HG03175 (cell line): ENCODE data around the gene SNW1.
"Not testable (repeated sequence)": the region's sequence is repeated elsewhere in the genome, so short reads cannot be mapped to it uniquely, and the experiment has no call there.

Source experiments
- ATAC-seq: cut with Tn5 transposase; IDR thresholded peaks from one replicate; pipeline ENCODE4 v1.9.1; 2021; ENCODE audit warnings: mild to moderate bottlenecking, moderate library complexity; ENCODE audit not compliant: unreplicated experiment

The SNW1 gene

GRCh38 chr14:77752799-77753516, 8.0 kb downstream of the SNW1 start:
- ATAC-seq: no peak

- no peak for ATAC-seq
Observed at GRCh38 chr14:77752266-77752665, 8.7 kb downstream of the SNW1 start.

DNA sequence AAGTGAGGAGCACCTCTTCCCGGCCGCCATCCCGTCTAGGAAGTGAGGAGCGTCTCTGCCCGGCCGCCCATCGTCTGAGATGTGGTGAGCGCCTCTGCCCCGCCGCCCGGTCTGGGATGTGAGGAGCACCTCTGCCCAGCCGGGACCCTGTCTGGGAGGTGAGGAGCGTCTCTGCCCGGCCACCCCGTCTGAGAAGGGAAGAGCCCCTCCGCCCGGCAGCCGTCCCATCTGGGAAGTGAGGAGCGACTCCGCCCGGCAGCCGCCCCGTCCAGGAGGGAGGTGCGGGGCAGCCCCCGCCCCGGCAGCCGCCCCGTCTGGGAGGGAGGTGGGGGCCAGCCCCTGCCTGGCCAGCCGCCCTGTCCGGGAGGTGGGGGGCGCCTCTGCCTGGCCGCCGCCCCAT, 13.5 kb downstream of the SNW1 start:
- not testable (repeated sequence) for ATAC-seq

- ATAC-seq: no peak
Observed at GRCh38 chr14:77746064-77746702, 14.8 kb downstream of the SNW1 start.

DNA sequence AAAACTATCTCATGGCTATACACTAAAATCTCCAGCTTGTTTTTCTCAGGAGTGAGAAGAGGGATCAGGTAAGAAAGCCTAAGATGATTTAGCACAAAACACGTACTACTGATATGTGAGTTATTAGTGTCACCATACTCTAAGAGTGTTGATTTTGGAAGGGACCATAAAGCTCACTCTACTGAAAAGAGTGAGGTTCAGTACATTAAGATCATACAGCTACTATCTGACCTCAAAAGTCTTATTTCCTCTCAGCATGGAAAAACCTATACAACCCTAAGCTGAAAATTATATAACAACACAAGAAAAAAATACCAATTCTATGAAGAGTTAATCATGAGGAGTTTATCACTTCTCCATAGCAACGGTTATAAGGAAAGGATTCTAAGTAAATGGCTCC, 19.5 kb downstream of the SNW1 start:
- no peak for ATAC-seq

- peak; percentile 85 for ATAC-seq
Observed at GRCh38 chr14:77738559-77739250, 22.3 kb downstream of the SNW1 start.

GRCh38 chr14:77730976-77731497, 29.9 kb downstream of the SNW1 start:
- ATAC-seq: no peak

DNA sequence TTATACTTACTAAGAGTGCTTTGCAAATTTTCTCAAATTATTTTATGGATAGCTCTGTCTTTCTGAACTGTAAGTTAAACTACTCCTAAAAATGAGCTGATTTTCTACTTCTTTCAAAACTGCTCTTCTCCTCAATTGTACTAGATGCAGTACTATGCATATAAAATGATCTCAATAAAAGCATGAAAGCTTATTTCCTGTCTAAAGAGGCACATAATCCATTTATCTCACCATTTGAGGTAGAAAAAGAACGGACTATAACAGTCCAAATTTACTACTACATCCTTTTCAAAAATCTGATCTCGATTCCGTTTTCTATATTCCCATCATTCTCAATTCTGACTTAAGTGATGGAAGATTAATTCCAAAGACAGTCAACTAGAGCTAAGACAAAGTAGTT, 38.7 kb downstream of the SNW1 start:
- no peak for ATAC-seq

- ATAC-seq: no peak
Observed at GRCh38 chr14:77721437-77721836, 39.5 kb downstream of the SNW1 start.

GRCh38 chr14:77717608-77718305, 43.2 kb downstream of the SNW1 start:
- ATAC-seq: no peak

GRCh38 chr14:77714926-77715325, 46.0 kb downstream of the SNW1 start:
- ATAC-seq: no peak

GRCh38 chr14:77710364-77710763, 50.6 kb downstream of the SNW1 start:
- no peak for ATAC-seq

GRCh38 chr14:77709412-77709811, 51.5 kb downstream of the SNW1 start:
- no peak for ATAC-seq

DNA sequence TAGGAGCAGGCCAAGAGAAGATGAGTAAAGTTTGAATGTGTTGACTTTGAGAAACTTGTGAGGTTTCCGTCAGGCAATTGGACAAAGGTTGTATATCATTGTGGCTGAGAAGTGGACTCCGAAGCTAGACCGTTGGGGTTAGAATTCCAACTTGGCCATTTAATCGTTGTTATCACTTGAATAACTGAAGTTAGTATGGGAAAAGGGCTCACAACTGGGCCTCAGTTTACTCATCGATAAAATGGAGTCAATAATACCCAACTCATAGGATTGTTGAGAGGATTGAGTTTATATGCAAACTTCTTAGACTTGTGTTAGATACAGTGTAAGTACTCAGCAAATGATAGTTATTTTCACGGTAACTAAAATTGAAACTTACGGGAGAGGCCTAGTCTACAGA, 52.2 kb downstream of the SNW1 start:
- no peak for ATAC-seq

DNA sequence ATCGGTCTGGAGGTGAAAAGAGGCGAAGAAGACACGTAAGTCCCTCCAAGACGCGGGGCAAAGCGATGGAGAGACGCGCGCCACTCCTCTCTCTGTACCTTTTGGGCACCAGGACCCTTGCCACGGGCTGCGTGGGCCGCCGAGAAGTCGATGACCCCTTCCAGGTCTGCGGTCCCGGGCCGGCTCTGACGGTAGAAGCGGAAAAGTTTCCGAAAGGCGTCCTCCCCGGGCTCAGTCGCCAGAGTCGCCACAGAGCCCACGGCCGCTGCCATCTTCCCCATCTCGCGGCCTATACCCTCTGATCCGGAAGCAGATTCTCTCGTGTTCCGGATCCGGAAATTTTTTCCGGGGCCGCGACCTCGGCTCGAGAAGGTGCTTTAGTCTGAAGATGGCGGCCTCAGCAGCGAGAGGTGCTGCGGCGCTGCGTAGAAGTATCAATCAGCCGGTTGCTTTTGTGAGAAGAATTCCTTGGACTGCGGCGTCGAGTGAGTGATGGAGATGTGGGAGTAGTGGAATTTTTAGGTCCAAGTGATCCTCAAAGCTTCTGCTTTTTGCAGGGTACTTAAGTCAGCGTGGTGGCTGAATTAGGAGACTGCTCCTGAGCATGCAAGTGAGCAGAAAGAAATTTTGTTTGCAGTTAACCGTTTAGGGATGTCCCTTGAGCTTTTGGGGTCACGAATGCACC, 53.1 kb downstream of the SNW1 start, which contains the start of the genes ALKBH1 and SLIRP:
Gene ALKBH1 (minus strand): TSS at position 300 of the 685 bp plus-strand sequence. CDS start 19 bp downstream, at position 281.
Gene SLIRP (plus strand): TSS at position 380 of the 685 bp plus-strand sequence. CDS start 9 bp downstream, at position 389.
- peak; percentile 99 for ATAC-seq

GRCh38 chr14:77707355-77707723, 53.6 kb downstream of the SNW1 start:
- ATAC-seq: peak; percentile 20

DNA sequence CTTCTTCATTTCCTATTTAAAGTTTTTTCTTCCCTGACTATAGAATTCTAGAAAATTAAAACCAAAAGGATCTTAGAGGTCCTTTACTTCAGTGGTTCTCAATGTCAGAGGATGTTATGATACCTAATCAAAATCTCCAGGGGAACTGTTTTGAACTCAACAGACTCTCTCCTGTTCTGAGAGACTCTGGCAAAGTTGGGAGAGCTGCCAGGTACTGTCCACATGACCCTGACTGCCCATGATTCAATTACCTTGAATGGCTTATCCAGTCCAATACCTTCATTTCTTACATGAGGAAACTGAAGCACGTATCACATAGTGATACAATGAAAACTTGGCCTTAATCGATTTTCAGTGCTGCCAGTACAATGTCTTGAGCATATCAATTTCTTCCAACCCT, 69.7 kb downstream of the SNW1 start:
- ATAC-seq: no peak

GRCh38 chr14:77682158-77682553, 78.8 kb downstream of the SNW1 start:
- ATAC-seq: no peak

- no peak for ATAC-seq
Observed at GRCh38 chr14:77681196-77682157, 79.5 kb downstream of the SNW1 start.
